ENCODE measurements around the gene NMD3.
"Not testable (repeated sequence)": the region's sequence is repeated elsewhere in the genome, so short reads cannot be mapped to it uniquely, and the experiment has no call there.

The NMD3 gene

DNA sequence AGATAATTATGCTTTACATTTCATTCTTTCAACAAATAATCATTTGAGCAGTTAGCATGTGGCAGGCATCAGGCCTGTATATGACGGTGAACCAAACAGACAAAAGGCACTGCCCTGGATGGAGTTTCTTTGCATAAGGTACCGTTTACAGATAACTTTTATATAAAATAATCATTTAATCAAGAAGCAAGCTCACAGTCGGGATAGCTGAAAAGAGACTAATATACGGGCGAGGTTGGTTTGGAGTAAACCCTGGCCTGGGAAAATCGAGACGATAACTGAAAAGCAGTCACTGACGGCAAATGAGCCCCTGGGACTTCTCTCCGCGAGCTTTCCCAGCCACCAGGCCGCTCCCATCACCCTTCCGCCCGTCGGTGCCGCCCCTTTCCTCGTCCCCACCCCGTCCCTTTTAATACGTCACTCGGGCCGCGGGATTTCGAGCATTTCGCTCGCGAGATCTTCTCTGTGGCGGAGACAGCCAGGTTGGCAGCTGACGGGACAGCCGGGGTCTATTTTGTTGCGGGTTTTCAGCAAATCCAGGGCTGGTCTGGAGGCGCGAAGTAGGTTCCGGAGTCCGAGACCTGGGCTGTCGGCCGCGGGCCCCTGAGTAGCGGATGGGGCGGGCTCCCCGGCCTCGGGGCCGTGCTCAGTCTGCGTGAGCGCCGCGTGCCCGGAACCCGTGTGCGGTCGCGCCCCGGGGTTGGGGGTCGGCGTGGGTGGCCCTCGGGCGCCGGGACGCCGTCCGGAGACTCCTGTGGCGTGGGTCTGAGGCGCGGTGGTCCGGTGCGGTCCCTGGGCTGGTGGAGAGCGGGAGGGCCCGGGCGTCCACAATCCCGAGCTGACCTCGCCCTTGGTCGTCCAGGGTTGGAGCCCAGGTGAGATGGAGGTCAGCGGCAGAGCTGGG is at the start of gene NMD3:
Gene NMD3 (plus strand): TSS at position 462 of the 904 bp plus-strand sequence. CDS start 703 bp downstream, outside the sequence.
- DNase-seq (ENCODE audit: low read depth in 3 of 3): peak; percentile 85 to 93 (median 88)

DNA sequence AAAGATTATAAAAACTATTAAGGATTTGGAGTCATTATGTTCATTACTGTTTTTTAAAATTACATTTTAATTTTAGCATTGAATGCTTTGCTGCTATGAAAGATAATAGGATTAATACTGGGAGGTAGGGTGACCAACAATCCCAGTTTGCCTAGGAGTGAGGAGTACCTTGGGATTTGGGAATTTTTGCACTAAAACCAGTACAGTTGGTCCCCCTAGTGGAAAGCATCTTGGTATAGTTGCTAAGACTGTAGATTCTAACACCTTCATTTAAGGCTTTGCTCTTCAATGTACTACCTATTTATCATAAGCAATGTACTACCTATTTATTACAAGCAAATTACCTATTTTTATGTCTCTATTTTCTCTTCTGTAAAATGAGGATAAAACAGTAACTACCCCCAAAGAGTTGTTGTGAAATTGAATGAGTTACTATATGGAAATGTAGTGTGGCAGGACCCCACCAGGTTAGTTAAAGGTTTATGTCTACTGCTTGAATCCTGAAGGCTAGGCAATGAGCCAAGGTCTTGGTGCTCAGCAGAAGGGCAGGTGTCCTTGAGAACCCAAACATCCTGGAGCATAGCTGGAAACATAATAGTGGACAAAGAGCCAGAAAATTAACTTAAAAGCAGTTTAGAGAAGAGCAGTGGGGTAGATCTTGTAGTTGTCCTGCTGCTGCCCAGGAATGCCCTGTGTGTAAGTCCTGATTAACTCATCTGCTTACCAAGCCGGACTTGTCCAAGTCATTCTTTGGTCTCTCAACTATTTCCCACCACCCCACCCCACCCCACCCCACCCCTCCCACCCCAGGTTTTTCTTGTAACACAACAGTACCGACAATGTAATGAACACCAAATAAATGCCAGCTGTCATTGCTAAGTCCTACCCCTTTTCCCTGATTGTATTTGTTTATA is 49.2 kb upstream of the NMD3 start:
- DNase-seq (ENCODE audit: low read depth in 3 of 3): no peak

DNA sequence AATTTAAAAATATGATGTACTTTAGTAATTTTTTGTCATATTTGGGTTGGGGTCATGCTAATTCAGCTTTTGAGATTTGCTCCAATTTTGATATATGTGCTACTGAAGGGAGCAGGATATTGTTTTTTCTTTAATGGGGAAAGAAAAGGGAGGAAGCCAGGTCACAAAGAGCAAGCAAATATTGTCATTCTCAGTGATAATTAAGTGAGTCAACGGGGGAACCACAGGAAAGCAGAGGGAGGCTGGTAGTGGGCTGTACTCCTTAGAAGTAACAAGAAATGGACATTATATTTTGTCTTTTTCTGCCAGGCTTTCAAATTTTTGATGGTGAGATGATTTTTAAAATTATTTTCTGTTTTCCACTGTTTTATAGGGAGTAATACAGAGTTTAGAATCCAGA is 45.6 kb upstream of the NMD3 start:
- no peak for DNase-seq (ENCODE audit: low read depth in 3 of 3)

DNA sequence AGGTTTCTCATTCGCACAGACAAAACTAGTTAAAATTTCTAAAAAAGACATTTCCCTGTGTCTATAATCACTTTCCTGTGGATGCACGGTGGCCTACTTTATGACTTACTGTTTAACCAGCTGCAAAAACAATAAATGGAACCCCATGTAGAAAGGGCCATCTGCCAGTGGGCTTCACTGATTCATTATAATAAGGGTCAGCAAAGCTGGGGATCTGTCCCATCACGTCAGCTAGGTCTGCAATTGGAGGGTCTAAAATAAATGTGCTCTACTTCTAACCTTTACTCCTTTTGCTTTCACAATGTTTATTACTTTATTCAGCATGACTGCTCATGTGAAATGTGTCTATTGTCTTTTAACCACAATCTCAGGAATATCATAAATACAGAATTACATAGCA is 43.1 kb upstream of the NMD3 start:
- DNase-seq (ENCODE audit: low read depth in 3 of 3): no peak

DNA sequence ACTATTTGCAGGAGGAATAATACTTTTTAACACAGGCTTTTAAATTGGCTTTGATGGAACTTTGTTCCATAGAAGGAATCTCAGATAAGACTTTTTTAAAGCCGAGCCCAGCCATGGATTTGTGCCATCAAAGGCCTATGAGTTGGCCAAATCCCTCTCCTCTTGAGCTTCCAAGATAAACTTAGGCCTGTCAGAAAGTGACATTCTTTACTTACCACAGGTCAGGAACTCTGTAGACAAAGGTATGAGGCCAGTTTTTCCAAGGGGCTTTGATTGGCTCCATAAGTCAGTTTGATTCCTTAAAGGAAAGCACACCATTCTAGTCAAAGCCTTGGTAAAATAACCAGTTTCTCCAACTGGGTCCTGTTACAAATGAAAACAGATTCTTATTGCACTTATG is 39.7 kb upstream of the NMD3 start:
- DNase-seq (ENCODE audit: low read depth in 3 of 3): not testable (repeated sequence)

DNA sequence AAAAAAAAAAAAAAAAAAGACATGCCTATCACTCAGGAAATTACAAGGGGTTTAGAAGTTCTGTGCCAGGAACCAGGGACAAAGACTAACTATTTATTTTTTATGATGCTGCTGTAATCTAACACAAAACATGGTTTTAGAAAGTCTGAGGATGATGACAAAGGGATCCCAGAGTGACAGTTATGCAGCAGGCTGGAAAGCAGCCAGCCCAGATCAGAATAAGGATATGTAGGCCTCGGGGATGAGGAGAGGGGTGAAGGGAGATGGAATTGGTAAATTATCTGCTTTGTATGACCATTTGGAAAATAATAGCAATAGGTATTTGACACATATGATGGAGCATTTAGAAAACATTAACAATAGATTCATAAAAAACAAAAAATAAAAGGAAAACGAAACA is 34.1 kb upstream of the NMD3 start:
- no peak for DNase-seq (ENCODE audit: low read depth in 3 of 3)

DNA sequence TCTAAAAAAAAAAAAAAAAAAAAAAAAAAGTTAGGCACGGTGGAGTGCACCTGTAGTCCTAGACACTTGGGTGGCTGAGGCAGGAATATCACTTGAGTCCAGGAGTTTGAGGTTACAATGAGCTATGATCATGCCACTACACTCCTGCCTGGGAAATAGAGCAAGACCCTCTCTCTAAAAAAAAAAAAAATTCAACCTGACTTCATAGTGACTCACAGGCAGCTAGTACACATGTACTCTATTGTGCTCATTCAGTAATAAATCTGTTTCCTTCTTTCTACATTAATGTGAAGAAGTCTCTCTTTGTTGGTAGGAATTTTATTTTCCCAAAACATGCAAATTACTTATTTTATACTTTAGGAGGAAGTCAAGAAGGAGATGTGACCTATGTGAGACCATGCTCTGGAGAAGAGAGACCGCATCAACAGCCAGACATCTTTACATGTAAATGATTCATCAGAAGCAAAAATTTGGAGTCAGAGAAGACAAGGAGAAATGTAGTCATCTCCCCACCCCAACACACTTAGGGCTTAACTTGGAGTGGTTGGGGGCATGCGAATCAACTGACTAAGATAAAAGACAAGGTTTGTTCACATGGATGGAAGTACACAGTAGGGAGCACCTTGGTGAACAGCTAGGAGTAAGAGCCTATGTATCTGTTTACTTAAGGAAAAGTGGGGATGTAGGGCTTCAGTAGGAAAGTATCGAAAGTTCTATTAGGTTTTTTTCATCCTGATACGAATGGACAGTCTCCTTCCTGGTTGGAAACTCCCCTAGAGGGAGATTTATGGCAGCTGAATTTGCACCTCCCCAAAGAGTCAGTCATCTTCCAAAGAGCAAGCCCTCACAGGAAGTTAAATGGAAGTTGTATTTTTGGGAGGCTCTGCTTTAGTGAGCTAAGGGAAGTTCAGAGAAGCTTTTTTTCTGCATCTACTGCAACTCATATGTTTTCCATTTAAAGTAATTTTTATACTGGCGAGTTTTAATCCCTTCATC is 23.0 kb upstream of the NMD3 start:
- no peak for DNase-seq (ENCODE audit: low read depth in 3 of 3)

DNA sequence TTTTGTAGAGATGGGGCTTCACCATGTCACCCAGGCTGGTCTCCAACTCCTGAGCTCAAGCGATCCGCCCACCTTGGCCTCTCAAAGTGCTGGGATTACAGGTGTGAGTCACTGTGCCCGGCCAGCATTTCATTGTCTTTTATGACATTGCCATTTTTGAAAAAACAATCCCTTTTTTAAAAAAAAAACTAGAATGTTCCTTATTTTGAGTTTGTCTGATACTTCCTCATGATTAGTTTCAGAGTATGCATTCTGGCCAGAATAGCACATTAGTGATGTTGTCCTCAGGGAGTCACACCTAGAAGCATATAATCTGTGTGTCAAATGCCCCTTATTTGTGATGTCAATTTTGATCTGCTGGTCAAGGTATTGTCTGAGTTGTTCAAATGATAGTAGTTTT is 21.2 kb upstream of the NMD3 start:
- DNase-seq (ENCODE audit: low read depth in 3 of 3): no peak

DNA sequence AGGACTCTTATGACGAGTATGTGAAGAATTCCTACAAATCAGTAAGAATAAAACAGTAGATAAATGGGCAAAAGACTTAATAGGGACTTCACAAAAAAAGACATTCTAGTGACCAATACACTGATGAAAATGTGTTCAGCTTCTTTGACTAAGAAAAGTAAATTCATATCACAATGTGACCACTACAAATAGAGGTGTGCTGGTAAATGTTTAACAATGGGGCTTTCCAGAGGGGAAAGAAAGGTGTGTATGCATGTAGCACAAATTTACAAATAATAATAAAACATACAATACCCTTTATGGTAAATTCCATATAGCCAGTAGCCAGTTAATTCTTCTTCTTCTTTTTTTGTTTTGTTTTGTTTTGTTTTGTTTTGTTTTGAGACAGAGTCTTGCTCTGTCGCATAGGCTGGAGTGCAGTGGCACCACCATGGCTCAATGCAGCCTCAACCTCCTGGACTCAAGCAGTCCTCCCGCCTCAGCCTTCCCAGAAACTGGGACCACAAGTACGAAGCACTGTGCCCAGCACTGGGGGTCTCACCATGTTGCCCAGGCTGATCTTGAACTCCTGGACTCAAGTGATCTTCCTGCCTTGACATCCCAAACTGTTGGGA is 17.5 kb upstream of the NMD3 start:
- no peak for DNase-seq (ENCODE audit: low read depth in 3 of 3)

DNA sequence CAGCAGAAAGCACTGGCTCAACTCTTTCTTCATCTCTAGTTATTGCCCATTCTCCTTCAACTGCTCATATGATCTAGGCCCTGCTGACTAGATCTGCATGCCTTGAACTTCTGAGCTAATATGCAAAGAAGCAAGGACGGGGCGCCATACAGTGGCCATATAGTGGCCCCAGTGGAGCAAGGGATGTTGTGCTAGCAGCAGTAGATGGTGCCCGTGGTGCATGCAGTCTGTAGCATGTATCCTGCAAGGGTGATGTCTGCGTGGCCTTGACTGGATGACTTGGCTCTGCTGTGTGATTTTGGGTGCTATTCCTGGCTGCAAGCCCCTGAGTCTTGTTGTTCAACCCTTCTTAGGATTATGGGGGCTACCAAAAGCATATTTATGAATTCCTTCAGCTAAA is 12.2 kb upstream of the NMD3 start:
- no peak for DNase-seq (ENCODE audit: low read depth in 3 of 3)

DNA sequence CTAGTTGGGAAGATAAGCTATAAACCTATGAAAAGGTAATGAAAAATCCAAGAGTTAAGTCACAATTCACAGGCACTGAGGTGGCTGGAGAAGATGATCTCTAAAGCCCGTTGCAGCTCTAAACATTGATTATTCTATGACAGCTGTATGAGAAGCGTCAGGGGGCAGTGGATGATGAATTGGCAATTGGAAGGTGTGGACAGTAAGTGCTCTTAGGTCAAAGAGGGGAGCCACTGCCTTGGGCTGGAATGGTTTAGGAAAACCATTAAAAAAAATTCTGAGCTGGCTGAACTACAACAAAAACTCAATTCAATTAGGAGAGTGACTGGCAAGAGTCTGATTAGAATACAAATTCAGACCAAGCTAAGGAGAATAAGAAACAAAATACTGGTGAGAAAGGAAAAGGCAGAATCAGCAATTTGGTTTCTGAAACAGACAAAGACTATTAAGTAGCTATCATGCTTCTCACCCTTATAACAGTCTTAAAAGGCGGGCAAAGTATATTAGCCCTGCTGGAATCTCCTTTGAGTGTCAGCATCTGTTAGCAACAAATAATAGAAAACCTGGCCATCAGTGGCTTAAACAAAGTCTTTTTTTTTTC is 8.8 kb upstream of the NMD3 start:
- no peak for DNase-seq (ENCODE audit: low read depth in 3 of 3)

DNA sequence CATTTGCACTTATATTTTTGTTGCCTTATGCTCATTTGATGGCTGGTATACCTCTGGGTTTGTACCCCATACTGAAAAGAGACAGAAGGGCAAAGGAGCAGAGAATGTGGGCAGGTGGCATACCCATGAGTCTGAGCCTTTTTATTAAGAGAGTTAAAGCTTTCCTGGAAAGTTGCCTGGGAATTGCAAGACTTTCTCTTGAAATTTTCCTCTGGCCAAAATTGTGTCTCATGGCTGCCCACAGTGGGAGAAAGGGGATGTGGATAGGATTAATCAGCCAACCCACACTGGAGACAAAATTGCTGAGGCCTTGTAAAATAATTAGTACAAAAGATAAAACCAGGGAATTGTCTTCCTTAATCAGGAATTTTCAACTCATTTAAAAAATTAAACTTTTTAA is 8.2 kb upstream of the NMD3 start:
- DNase-seq (ENCODE audit: low read depth in 3 of 3): no peak

DNA sequence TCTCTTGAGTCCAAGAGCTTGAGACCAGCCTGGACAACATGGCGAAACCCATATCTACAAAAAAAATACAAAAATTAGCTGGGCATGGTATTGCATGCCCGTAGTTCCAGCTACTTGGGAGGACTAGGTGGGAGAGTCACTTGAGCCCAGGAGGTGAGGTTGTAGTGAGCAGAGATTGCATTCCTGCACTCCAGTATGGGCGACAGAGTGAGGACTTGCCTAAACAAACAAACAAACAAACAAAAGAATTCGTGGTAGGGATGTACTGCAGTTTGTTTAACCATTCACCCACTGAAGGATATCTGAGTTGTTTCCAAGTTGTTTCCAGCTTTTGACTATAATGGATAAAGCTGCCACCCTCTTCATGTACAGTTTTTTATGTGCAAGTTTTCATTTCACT is 7.5 kb upstream of the NMD3 start:
- DNase-seq (ENCODE audit: low read depth in 3 of 3): no peak

DNA sequence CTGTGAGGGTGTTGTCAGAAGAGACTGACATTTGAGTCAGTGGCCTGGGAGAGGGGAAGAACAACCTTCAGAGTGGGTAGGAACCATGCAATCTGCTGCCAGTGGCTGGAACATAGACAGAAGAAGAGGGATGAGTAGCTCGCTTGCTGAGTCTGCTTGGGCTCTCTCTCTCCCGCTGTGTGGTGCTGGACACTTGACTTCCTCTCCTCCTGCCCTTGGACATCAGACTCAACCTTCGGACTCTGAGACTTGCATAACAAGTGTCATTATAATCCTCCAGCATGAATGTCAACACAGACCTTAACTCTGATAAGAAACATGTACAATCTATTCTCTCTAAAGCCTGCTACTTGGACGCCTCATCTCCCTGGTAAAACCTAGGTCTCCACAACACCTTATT is 5.9 kb upstream of the NMD3 start:
- DNase-seq (ENCODE audit: low read depth in 3 of 3): no peak

DNA sequence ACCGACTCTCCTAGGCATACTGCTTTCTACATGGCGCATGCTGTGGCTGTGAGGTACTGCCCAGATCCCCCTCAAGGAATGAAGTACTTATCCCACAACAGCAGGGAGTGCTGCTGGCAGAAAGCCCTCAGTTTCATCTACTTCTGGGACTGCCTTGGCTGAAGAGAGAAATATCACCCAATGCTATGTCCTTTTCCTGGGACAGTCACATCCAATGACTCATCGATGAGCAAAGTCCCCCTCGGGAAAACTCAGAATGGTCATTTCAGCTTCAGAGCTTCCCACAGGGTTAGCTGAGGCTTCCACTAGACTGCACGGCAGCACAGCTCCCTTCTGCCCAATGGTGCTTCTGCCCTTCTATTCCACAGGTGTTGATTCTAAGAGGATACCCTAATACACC is 3.6 kb upstream of the NMD3 start:
- no peak for DNase-seq (ENCODE audit: low read depth in 3 of 3)

DNA sequence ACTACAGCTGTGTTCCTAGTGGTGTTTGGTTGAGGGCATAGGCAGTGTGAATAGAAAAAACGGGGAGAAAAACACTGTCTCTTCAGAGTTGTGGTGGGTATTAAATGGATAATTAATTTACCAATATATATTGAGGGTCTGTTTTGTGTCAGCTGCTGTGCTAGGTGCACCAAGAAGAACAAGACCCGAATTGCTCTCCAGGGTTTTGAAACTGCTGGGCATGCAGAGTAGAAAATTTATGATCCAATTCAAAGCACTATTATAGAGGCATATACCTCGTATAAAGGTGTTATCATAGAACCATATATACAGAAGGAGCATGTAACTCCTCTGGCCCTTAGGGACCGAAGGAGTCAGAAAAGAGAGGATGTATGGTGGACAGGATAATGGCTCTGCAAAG is 1.6 kb upstream of the NMD3 start:
- no peak for DNase-seq (ENCODE audit: low read depth in 3 of 3)

DNA sequence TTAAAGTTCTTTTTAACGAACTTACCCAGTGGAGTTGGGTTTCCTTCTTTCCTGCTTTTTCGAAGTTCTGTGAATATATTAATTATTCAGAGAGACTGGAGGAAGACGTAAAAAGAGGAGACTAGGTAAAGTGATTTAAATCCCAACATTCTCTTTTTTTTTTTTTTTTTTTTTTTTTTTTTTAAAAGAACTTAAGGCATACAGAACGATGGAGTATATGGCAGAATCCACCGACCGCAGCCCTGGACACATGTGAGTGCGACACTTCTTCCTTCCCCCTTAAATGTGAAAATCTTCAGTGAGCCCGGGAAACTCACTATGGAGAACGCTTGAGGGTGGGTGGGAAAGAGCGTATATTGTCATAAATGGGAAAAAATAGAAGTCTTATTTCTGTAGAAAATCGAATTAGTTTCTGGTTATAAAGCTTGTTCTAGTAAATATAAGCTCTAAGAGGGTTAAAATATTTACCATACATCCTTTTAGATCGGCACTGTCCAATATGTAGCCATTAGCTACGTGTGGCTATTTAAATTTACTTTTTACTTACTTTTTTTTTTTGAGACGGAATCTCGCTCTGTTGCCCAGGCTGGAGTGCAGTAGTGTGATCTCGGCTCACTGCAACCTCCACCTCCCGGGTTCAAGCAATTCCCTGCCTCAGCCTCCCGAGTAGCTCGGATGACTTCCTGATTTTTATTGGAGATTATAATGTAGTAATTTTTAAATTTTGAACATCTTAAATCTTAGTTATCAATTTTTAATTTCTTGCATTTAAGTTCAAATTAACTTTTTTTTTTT is 892 bp downstream of the NMD3 start:
- peak in 1 of 3 donors; percentile 4 for DNase-seq (ENCODE audit: low read depth in 3 of 3)

DNA sequence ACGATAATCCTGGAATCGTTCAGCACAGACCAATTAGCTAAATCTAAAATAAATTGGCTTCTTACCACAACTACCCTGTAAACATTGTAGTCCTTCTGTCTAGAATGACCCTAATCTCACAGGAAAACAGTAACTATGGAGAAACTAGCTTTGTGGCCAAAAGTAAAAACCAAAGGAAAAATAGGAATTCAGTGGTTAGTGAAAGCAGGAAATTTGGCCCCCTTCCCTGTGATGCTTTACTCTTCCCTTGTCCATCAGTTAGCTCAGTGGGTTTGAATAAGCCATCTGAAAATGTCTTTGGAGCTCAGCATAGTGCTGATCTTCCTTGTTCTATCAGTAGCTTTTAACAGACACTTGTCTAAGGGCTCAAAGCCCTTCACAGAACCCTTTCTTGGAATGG is 1.6 kb downstream of the NMD3 start:
- DNase-seq (ENCODE audit: low read depth in 3 of 3): no peak

DNA sequence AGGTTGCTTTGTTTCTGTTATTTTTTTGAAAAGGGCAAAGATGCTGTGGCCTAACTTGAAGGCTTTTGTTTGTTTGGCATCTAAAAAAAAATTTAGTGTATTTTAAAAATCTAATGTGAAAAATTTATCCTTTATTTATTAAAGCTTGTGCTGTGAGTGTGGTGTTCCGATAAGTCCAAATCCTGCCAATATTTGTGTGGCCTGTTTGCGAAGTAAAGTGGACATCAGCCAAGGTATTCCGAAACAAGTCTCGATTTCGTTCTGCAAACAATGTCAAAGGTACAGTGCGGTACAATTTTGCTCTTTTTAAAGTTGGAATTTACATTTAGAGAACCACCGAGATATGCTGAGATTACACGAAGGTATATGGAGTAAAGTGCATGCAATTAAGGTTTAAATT is 3.7 kb downstream of the NMD3 start:
- no peak for DNase-seq (ENCODE audit: low read depth in 3 of 3)

DNA sequence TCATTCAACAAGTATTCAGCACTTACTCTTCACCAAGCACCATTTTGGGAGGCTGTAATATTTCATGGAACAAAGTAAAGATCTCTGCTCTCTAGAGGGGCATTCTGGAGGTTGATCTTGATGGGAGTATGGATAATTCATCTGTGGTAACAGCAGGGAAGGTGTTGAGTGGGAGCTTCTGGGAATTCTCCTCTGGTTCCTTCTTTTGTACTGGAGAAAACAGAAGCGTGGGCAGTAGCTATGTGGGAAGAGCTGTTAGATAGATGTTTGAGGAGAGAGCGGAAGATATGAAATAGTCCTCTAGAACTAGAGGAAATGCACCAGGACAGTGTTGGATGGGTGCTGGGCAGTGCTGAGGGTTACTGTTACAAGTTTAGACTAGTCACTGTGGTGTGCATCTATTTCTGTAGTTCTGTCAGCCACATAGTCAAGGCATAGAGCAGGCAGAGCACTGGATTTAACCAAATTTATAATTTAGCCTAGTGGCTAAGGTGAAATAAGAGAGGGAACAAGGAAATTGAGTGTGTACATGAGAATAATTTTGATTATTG is 9.6 kb downstream of the NMD3 start:
- DNase-seq (ENCODE audit: low read depth in 3 of 3): no peak
